MV-4-11 (cell line): ENCODE results near the gene OVOL1.

ENCODE experiments used
- DNase-seq: peaks from one replicate; lab custom pipeline; 2025; lab: John Stamatoyannopoulos, UW

OVOL1 gene

GRCh38 chr11:65791719-65792213 is 4.9 kb downstream of the OVOL1 start:
- DNase-seq, result peak; percentile 84

- DNase-seq, result no peak
Observed at GRCh38 chr11:65792456-65792855, 5.6 kb downstream of the OVOL1 start.

GRCh38 chr11:65793144-65793581 is 6.3 kb downstream of the OVOL1 start:
- no peak for DNase-seq

- DNase-seq, result no peak
Observed at GRCh38 chr11:65793625-65794400, 7.0 kb downstream of the OVOL1 start.

GRCh38 chr11:65794570-65795510 is 8.0 kb downstream of the OVOL1 start:
- DNase-seq, result no peak

GRCh38 chr11:65796726-65797601 is 10.1 kb downstream of the OVOL1 start:
- no peak for DNase-seq

- DNase-seq, result no peak
Observed at GRCh38 chr11:65797711-65798110, 10.8 kb downstream of the OVOL1 start.

- DNase-seq, result no peak
Observed at GRCh38 chr11:65798882-65799281, 12.0 kb downstream of the OVOL1 start.

GRCh38 chr11:65801153-65801987 is 14.5 kb downstream of the OVOL1 start:
- no peak for DNase-seq

- peak; percentile 62 for DNase-seq
Observed at GRCh38 chr11:65802841-65803240, 16.0 kb downstream of the OVOL1 start.

- no peak for DNase-seq
Observed at GRCh38 chr11:65803797-65804492, 17.1 kb downstream of the OVOL1 start.

GRCh38 chr11:65806979-65807378 is 20.1 kb downstream of the OVOL1 start:
- peak; percentile 23 for DNase-seq

- no peak for DNase-seq
Observed at GRCh38 chr11:65808744-65809341, 22.0 kb downstream of the OVOL1 start.

- DNase-seq, result no peak
Observed at GRCh38 chr11:65809496-65809895, 22.6 kb downstream of the OVOL1 start.

- DNase-seq, result peak; percentile 33
Observed at GRCh38 chr11:65810046-65810868, 23.4 kb downstream of the OVOL1 start.

GRCh38 chr11:65811764-65812475 is 25.1 kb downstream of the OVOL1 start:
- peak; percentile 74 for DNase-seq

- DNase-seq, result peak; percentile 88
Observed at GRCh38 chr11:65814131-65814985, 27.5 kb downstream of the OVOL1 start.
